Kidney (tissue), 14 donors: ENCODE measurements around the gene DENND4C. TPM values are rescaled to one million over a fixed set of nuclear protein-coding genes. Genes with fewer than 3 reads are reported as not detected.

Experiments used
- DNase-seq, 5 donors: peaks; one replicate each; pipeline ENCODE4 v3.0.0-alpha.2; 2013 to 2020
- FAIRE-seq: peaks from 2 replicates; lab custom pipeline; 2012; peaks lifted over from hg19 to GRCh38; lab: Jason Lieb, UNC
- H3K27ac ChIP-seq, 2 donors: one replicate each; pipeline ENCODE4 v1.7.0; 2013; ENCODE audit warnings: low read depth in 2 of 2, low read length in 2 of 2, inconsistent platforms in 1 of 2
- H3K27me3 ChIP-seq: one replicate; pipeline ENCODE4 v1.7.1; 2013; ENCODE audit warnings: low read length, inconsistent platforms; ENCODE audit not compliant: control insufficient read depth, insufficient read depth
- H3K36me3 ChIP-seq, 3 donors: one replicate each; pipeline versions ENCODE4 v1.7.0 to v1.7.1; 2013; ENCODE audit warnings: low read length in 3 of 3, control low read depth in 1 of 3, inconsistent platforms in 1 of 3; ENCODE audit not compliant: insufficient read depth in 3 of 3, control insufficient read depth in 2 of 3
- H3K4me1 ChIP-seq, 3 donors: one replicate each; pipeline versions ENCODE4 v1.7.0 to v1.7.1; 2013; ENCODE audit warnings: low read length in 3 of 3, inconsistent platforms in 1 of 3, low read depth in 1 of 3; ENCODE audit not compliant: control insufficient read depth in 2 of 3, insufficient read depth in 2 of 3
- H3K4me3 ChIP-seq, 3 donors: one replicate each; pipeline versions ENCODE4 v1.7.0 to v1.8.1; 2013; ENCODE audit warnings: low read length in 3 of 3, control low read depth in 1 of 3, inconsistent platforms in 1 of 3
- H3K9ac ChIP-seq, 3 donors: one replicate each; pipeline versions ENCODE4 v1.7.0 to v1.7.1; 2013; ENCODE audit warnings: low read length in 3 of 3, control low read depth in 1 of 3, inconsistent platforms in 1 of 3
- H3K9me3 ChIP-seq, 3 donors: one replicate each; pipeline versions ENCODE4 v1.7.0 to v1.7.1; 2013; ENCODE audit warnings: low read length in 3 of 3, control low read depth in 1 of 3, inconsistent platforms in 1 of 3; ENCODE audit not compliant: control insufficient read depth in 2 of 3, insufficient read depth in 1 of 3
- CTCF ChIP-seq: IDR thresholded peaks from 3 replicates; pipeline ENCODE4 v1.5.1; 2012; ENCODE audit warnings: mild to moderate bottlenecking, moderate library complexity, borderline replicate concordance; ENCODE audit not compliant: insufficient read depth; ENCODE audit errors: extremely low read depth
- intact Hi-C: fragments of 100-400 bp; cut with DNase I; formaldehyde crosslinking; loops from one replicate; pipeline ENCODE4 v1.11.1; 2022
- polyA plus RNA-seq: library from polyadenylated mRNA; stranded (reverse); fragments of 350-450 nt; fragmentation: Illumina TruSeq; extraction: RNeasy Lipid Tissue Mini Kit (QIAGEN cat#74804); gene quantifications from one replicate; pipeline ENCODE4 v1.2.3, GENCODE V29; 2014; ENCODE audit warnings: low read depth, low replicate concordance; ENCODE audit not compliant: insufficient read depth
- total RNA-seq: library from RNA; stranded (reverse); fragmentation: NEBNext Ultra II Directional; extraction: Animal tissue kit (Norgen Biotek cat#: 25700); gene quantifications from one replicate; pipeline ENCODE4 v1.2.1, GENCODE V29; 2021
- donor health status: control.
- donor health status: control.
- donor health status: control.
- donor health status: control.
- donor health status: control.
- donor health status: DM: yes; HTN: yes; CAD: no.
- donor health status: Normal renal cell carcinoma (clear cell type).

DENND4C gene
- total and polyA plus RNA-seq, 2 donors from 2014 or later, result 6.2 to 59.5 TPM

GRCh38 chr9:19270421-19270949 is 40.0 kb downstream of the DENND4C start:
- H3K9ac ChIP-seq, result no peak overlapping the region
- H3K9me3 ChIP-seq, result no peaks in the 10 kb centered on the region
- no peak overlapping the region for H3K4me3 ChIP-seq
- no peaks in the 10 kb centered on the region for H3K36me3 ChIP-seq
- intact Hi-C loops, result no loop called here
- DNase-seq, result no peak
- no peak for TF ChIP-seq CTCF
- H3K27me3 ChIP-seq, result no peaks in the 10 kb centered on the region
- FAIRE-seq, result no peak
- no peak overlapping the region for H3K27ac ChIP-seq
- peaks cover 0 to 2% (median 0%) of the 10 kb centered on the region in 3 donors for H3K4me1 ChIP-seq

- no peak for FAIRE-seq
- Histone ChIP-seq H3K4me3 (no peak overlapping the region), H3K27ac (no peak overlapping the region), H3K9me3 (no peaks in the 10 kb centered on the region), H3K36me3 (no peaks in the 10 kb centered on the region), H3K4me1 (peaks cover 0 to 2% (median 0%) of the 10 kb centered on the region in 3 donors), H3K27me3 (no peaks in the 10 kb centered on the region), H3K9ac (no peak overlapping the region)
- DNase-seq, result no peak
- intact Hi-C loops, result no loop called here
- TF ChIP-seq CTCF, result no peak
Observed at GRCh38 chr9:19271081-19271480, 40.6 kb downstream of the DENND4C start.

DNA sequence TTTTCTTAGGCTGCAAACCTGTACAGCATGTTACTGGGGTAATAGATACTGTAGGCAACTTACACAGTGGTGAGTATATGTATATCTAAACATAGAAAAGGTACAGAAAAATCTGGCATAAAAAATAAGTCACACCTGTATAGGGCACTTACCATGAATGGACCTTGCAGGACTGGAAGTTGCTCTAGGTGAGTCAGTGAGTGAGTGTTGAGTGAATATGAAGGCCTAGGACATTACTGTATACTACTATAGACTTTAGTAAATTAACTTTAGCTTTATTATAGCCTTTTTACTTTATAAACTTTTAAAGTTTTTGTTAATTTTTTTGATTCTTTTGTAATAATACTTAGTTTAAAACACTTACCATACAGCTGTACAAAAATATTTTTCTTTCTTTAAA is 51.3 kb downstream of the DENND4C start:
- Histone ChIP-seq H3K9ac (no peak overlapping the region), H3K4me3 (no peak overlapping the region), H3K27me3 (no peaks in the 10 kb centered on the region), H3K9me3 (no peaks in the 10 kb centered on the region), H3K27ac (no peak overlapping the region), H3K4me1 (no peaks in the 10 kb centered on the region), H3K36me3 (peaks cover 0 to 4% (median 0%) of the 10 kb centered on the region in 3 donors)
- FAIRE-seq (no peak), DNase-seq (no peak)
- intact Hi-C loops, result no loop called here
- no peak for TF ChIP-seq CTCF

GRCh38 chr9:19283072-19283710 is 52.7 kb downstream of the DENND4C start:
- no peak overlapping the region for H3K27ac ChIP-seq
- TF ChIP-seq CTCF, result no peak
- no peaks in the 10 kb centered on the region for H3K9me3 ChIP-seq
- DNase-seq, result no peak
- H3K27me3 ChIP-seq, result no peaks in the 10 kb centered on the region
- FAIRE-seq, result no peak
- H3K9ac ChIP-seq, result no peak overlapping the region
- peaks cover 0 to 4% (median 0%) of the 10 kb centered on the region in 3 donors for H3K36me3 ChIP-seq
- H3K4me3 ChIP-seq, result no peak overlapping the region
- no peaks in the 10 kb centered on the region for H3K4me1 ChIP-seq
- intact Hi-C loops, result no loop called here
